T follicular helper cell (primary cell): ENCODE results near the gene ACTR6.
"Not testable (repeated sequence)": the region's sequence is repeated elsewhere in the genome, so short reads cannot be mapped to it uniquely, and the experiment has no call there.

ENCODE experiments used
- DNase-seq: peaks from one replicate; pipeline ENCODE4 v3.0.0-alpha.2; 2020; ENCODE audit warnings: low read depth

The ACTR6 gene

GRCh38 chr12:100222173-100222572 is 21.6 kb downstream of the ACTR6 start:
- not testable (repeated sequence) for DNase-seq

GRCh38 chr12:100225491-100225890 is 24.9 kb downstream of the ACTR6 start:
- DNase-seq: no peak

GRCh38 chr12:100229036-100229635 is 28.5 kb downstream of the ACTR6 start:
- no peak for DNase-seq

- no peak for DNase-seq
Measured at GRCh38 chr12:100229876-100230275, 29.3 kb downstream of the ACTR6 start.

- not testable (repeated sequence) for DNase-seq
Measured at GRCh38 chr12:100231873-100232272, 31.3 kb downstream of the ACTR6 start.

GRCh38 chr12:100234166-100234565 is 33.6 kb downstream of the ACTR6 start:
- DNase-seq: no peak

- DNase-seq: no peak
Measured at GRCh38 chr12:100234591-100235304, 34.1 kb downstream of the ACTR6 start.

GRCh38 chr12:100238801-100239200 is 38.2 kb downstream of the ACTR6 start:
- DNase-seq: no peak

GRCh38 chr12:100239589-100239988 is 39.0 kb downstream of the ACTR6 start:
- no peak for DNase-seq

GRCh38 chr12:100243137-100243536 is 42.5 kb downstream of the ACTR6 start:
- no peak for DNase-seq

- DNase-seq: no peak
Measured at GRCh38 chr12:100247765-100248164, 47.1 kb downstream of the ACTR6 start.

GRCh38 chr12:100248886-100249285 is 48.3 kb downstream of the ACTR6 start:
- no peak for DNase-seq

GRCh38 chr12:100249941-100250340 is 49.3 kb downstream of the ACTR6 start:
- DNase-seq: no peak

- no peak for DNase-seq
Measured at GRCh38 chr12:100251917-100252316, 51.3 kb downstream of the ACTR6 start.

GRCh38 chr12:100253437-100253836 is 52.8 kb downstream of the ACTR6 start:
- DNase-seq: no peak

- DNase-seq: no peak
Measured at GRCh38 chr12:100254876-100255275, 54.3 kb downstream of the ACTR6 start.

GRCh38 chr12:100258127-100258526 is 57.5 kb downstream of the ACTR6 start:
- no peak for DNase-seq

GRCh38 chr12:100263131-100263530 is 62.5 kb downstream of the ACTR6 start:
- no peak for DNase-seq

GRCh38 chr12:100265107-100265506 is 64.5 kb downstream of the ACTR6 start:
- DNase-seq: not testable (repeated sequence)

GRCh38 chr12:100265732-100266584 is 65.3 kb downstream of the ACTR6 start:
- DNase-seq: no peak

GRCh38 chr12:100266585-100266834 is 65.9 kb downstream of the ACTR6 start:
- DNase-seq: peak; percentile 86

- DNase-seq: peak; percentile 88
Measured at GRCh38 chr12:100266835-100267602, 66.4 kb downstream of the ACTR6 start, which contains the start of the genes DEPDC4 and SCYL2. Gene DEPDC4, minus strand, starts transcription at chr12:100267079. Its CDS starts 3 bp downstream, at chr12:100267076. Gene SCYL2, plus strand, starts transcription at chr12:100267177. Its CDS starts 15,794 bp downstream, at chr12:100282971.
